ENCODE results near the gene EQTN. TPM values are rescaled to one million over a fixed set of nuclear protein-coding genes. Genes with fewer than 3 reads are reported as not detected.

EQTN gene
- total RNA-seq, 2 experiments from 2014 or later: not detected

GRCh38 chr9:27260789-27261516 lies 36.0 kb downstream of the EQTN start:
- no peak overlapping the region for H3K27ac ChIP-seq (ENCODE audit: low read depth, low read length, poor library complexity, severe bottlenecking)
- TF ChIP-seq EZH2phosphoT487 (IDR thresholded peaks at IDR 0.05; ENCODE audit: borderline replicate concordance, low read depth, low read length): no peak
- TF ChIP-seq CTCF (conservative IDR thresholded peaks at IDR 0.05; ENCODE audit: low read length): no peak
- H3K4me2 ChIP-seq (ENCODE audit: low read length): no peak overlapping the region
- BruUV-seq (replicated peaks): no TSS peak
- no peaks in the 10 kb centered on the region for H3K9me2 ChIP-seq (ENCODE audit: insufficient read depth, low read length)
- H3K79me2 ChIP-seq (ENCODE audit: insufficient read depth, low read depth, low read length): no peaks in the 10 kb centered on the region
- intact Hi-C loops (cut with micrococcal nuclease; ENCODE audit: unreplicated experiment): no loop called here
- no peak overlapping the region for H3K4me3 ChIP-seq (ENCODE audit: low read depth, low read length, poor library complexity, severe bottlenecking)
- DNase-seq (ENCODE audit: low spot score): no peak
- H4K20me1 ChIP-seq (ENCODE audit: insufficient read depth, low read length): no peaks in the 10 kb centered on the region
- H2AFZ ChIP-seq (ENCODE audit: low read length): no peak overlapping the region
- POLR2A ChIA-PET: interaction anchor here (0.5 to 0.8 kb wide), 2 partner anchors 1372 to 1527 kb away, joined by 3 read pairs; no protein-coding TSS in a partner anchor
- H3K9me3 ChIP-seq (ENCODE audit: low read length): no peaks in the 10 kb centered on the region
- CTCF ChIA-PET (ENCODE audit: unreplicated experiment): no interaction called here
- H3K36me3 ChIP-seq (ENCODE audit: insufficient read depth, low read length): no peaks in the 10 kb centered on the region
- no peaks in the 10 kb centered on the region for H3K4me1 ChIP-seq (ENCODE audit: insufficient read depth, low read length, poor library complexity, severe bottlenecking)

DNA sequence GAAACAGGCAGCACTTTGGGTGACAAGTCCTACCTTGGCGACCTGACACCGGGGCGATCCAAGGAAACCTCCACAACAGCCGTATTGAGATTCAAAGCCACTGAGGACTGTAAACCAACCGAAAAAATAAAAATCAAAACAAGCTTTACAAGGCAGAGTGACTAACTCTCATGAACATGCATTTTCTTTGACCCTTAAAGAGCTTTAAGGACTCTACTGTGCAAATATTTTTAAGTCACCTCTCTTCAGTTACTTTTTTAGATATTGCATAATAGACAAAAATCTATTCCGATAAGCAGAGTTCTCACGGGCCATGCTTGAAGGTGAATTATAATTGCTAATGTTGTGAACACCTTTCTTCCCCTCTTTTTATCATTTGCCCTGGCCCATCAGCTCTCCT lies 38.3 kb downstream of the EQTN start:
- Histone ChIP-seq H3K27ac (ENCODE audit: low read depth, low read length, poor library complexity, severe bottlenecking) (no peak overlapping the region), H3K4me1 (ENCODE audit: insufficient read depth, low read length, poor library complexity, severe bottlenecking) (no peaks in the 10 kb centered on the region), H3K4me2 (ENCODE audit: low read length) (no peak overlapping the region), H3K4me3 (ENCODE audit: low read depth, low read length, poor library complexity, severe bottlenecking) (no peak overlapping the region), H3K9me3 (ENCODE audit: low read length) (no peaks in the 10 kb centered on the region), H2AFZ (ENCODE audit: low read length) (no peak overlapping the region), H4K20me1 (ENCODE audit: insufficient read depth, low read length) (no peaks in the 10 kb centered on the region), H3K36me3 (ENCODE audit: insufficient read depth, low read length) (no peaks in the 10 kb centered on the region), H3K79me2 (ENCODE audit: insufficient read depth, low read depth, low read length) (no peaks in the 10 kb centered on the region), H3K9me2 (ENCODE audit: insufficient read depth, low read length) (no peaks in the 10 kb centered on the region)
- no peak for DNase-seq (ENCODE audit: low spot score)
- no peak for TF ChIP-seq EZH2phosphoT487 (IDR thresholded peaks at IDR 0.05; ENCODE audit: borderline replicate concordance, low read depth, low read length)
- intact Hi-C loops (cut with micrococcal nuclease; ENCODE audit: unreplicated experiment): no loop called here
- CTCF ChIA-PET (ENCODE audit: unreplicated experiment): no interaction called here
- no TSS peak for BruUV-seq (replicated peaks)
- POLR2A ChIA-PET: interaction anchor here (0.6 kb wide), 1 partner anchor 431 kb away, joined by 3 read pairs; no protein-coding TSS in a partner anchor

DNA sequence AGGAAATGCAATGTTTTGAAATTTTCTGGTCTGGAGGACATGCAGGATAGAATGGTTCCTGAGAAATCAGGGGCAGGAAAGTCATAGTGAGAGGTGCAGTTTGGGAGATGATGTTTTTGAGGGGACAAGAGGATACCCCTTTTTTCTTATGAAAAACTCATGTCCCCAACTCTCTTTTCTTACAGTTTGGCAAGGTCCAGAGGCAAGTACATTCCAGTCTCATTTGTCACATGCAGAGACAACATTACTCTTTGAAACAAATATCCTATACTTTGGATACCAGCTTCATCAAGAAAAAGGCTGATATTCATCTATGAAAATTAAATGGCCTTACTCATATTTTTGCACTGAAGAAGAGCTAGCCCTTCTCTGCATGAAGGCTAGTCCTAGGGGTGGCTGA lies 48.2 kb downstream of the EQTN start:
- CTCF ChIA-PET (ENCODE audit: unreplicated experiment): no interaction called here
- no TSS peak for BruUV-seq (replicated peaks)
- H3K27ac ChIP-seq (ENCODE audit: low read depth, low read length, poor library complexity, severe bottlenecking): no peak overlapping the region

More for the DNA sequence above, 48.2 kb downstream of the EQTN start:
- intact Hi-C loops (cut with micrococcal nuclease; ENCODE audit: unreplicated experiment): no loop called here
- H3K9me3 ChIP-seq (ENCODE audit: low read length): no peaks in the 10 kb centered on the region
- H3K36me3 ChIP-seq (ENCODE audit: insufficient read depth, low read length): no peaks in the 10 kb centered on the region
- H4K20me1 ChIP-seq (ENCODE audit: insufficient read depth, low read length): no peaks in the 10 kb centered on the region
- TF ChIP-seq EZH2phosphoT487 (IDR thresholded peaks at IDR 0.05; ENCODE audit: borderline replicate concordance, low read depth, low read length) (no peak), CTCF (conservative IDR thresholded peaks at IDR 0.05; ENCODE audit: low read length) (no peak)
- H3K9me2 ChIP-seq (ENCODE audit: insufficient read depth, low read length): no peaks in the 10 kb centered on the region
- H3K4me3 ChIP-seq (ENCODE audit: low read depth, low read length, poor library complexity, severe bottlenecking): no peak overlapping the region
- no peak overlapping the region for H2AFZ ChIP-seq (ENCODE audit: low read length)
- DNase-seq (ENCODE audit: low spot score): no peak
- no peak overlapping the region for H3K4me2 ChIP-seq (ENCODE audit: low read length)
- no peaks in the 10 kb centered on the region for H3K4me1 ChIP-seq (ENCODE audit: insufficient read depth, low read length, poor library complexity, severe bottlenecking)
- H3K79me2 ChIP-seq (ENCODE audit: insufficient read depth, low read depth, low read length): no peaks in the 10 kb centered on the region
- POLR2A ChIA-PET: no interaction called here

Measured in OCI-LY7 (cell line).